Activated CD8-positive, alpha-beta memory T cell treated with anti-CD3 and anti-CD28 coated beads, Interleukin-2, amount 50 U/mL, for 1 hour (primary cell): ENCODE measurements around the gene TM9SF3.
"Not testable (repeated sequence)": the region's sequence is repeated elsewhere in the genome, so short reads cannot be mapped to it uniquely, and the experiment has no call there.

ENCODE experiments used
- DNase-seq: peaks from one replicate; pipeline ENCODE4 v3.0.0-alpha.2; 2020; ENCODE audit errors: extremely low read depth

Gene TM9SF3

DNA sequence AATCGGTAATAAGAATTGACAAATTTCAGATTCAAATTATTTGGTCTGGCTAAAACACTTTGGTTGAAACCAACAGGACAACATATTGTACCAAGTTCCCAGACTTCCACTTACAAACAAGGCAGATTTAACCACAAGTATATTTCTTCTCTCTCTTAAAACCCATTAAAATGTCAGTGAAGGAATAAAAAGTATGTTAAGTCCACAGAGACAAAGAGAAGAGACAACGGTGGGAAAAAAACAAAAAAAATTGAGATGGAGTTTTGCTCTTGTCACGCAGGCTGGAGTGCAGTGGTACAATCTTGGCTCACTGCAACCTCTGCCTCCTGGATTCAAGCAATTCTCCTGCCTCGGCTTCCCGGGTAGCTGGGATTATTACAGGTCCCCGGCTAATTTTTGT, 16.3 kb downstream of the TM9SF3 start:
- DNase-seq = no peak

DNA sequence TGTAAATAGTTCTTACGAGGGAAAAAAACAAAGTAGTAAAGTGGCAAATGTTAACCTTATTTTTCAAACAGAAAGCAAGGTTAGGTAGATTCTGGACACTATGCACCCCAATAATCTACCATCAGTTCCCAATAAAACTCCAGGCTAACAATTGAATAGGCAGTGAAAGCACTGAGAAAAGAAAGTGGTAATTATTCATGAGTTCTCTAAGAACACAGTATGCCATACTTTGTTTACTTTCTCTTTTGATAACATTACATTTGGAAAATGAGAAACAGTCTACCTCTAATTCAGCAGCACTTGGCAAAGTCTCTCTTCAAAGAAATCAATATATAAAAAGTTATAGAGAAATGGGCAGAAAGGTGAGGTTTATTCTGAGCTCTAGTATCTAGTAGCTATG, 18.4 kb downstream of the TM9SF3 start:
- DNase-seq = no peak

DNA sequence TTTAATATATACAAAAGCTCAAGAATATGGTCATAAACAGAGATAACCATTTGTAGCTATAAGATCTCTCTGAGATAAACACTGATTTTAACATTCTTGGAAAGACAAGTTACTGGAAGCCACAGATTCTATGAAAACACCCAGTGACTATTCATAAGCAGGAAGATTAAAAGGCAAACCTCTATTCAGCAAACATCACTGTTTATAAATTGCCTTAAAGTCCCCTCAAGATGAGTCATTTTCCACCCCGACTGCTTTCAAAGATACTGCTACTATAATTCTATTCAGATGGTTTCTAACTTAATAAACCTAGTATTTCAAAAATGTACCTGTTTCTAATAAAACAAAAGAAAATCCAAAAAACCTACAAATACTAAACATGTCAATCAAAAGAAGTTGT, 21.0 kb downstream of the TM9SF3 start:
- DNase-seq = no peak

DNA sequence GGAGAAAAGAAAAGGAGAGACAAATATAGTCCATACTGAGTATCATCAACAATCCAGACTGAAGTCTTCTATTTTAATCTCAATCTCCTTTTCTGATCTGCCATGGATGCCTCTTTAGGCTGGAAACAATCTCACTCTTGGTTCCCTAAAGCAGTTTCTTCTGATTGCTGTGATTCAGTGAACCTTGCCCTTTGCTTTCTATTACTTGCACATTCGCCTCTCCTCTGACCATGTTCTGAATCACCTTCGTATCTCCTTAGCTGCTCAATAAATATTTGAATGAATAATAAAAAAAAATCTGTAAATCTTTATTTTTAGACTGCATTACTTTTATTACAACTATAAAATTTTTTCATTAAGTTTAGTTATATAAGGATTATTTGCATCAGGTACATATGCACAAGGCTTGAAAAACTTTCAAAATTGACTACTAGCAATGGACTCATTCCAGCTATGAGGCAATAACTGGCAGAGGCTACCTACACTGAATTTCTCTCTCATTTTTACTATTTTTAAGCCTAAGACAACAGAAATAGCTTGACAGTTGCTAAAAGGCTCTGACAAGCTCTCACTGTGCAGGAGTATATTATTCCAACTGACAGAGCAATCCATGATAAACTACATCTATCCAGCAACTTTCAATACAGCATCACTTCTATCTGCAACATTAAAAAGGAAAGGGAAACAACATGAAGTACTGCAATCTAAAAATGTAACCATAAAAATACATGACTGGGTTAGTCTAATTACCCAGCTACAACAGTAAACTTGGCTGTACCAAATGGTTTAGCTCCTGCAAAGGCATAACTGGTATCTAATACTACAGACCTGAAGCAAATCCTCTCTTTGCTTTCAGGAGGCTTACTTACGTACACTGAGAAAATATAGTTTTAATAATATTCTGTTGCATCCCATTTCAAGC, 25.6 kb downstream of the TM9SF3 start:
- no peak for DNase-seq

DNA sequence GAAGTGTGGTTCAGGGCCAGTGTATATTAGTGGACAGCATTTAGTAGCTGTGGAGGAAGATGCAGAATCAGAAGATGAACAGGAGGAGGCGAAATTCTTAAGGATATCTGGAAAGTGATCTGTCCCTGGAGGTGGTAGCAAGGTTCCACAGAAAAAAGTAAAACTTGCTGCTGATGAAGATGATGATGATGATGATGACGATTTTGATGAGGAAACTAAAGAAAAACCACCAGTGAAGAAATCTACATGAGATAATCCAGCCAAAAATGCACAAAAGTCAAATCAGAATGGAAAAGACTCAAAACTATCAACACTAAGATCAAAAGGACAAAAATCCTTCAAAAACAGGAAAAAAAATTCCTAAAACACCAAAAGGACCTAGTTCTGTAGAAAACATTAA, 26.3 kb downstream of the TM9SF3 start:
- DNase-seq = no peak

DNA sequence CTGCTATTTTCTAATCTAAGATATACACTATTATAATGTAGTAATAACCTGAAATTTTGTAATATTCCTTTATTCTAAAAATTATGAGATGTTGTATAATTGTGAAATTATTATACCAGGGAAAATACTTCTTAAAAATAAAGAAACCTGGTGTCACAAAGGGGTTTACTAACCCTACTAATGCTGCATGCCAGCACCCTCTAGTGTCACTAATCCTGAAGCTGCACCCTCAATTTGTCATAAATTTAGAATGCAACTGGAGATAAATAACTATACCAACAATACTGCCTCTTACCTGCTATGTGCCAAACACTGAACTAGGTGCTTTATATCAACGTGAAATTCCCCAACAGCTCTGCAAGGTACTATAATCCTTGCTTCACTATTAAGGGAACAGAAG, 30.8 kb downstream of the TM9SF3 start:
- no peak for DNase-seq

DNA sequence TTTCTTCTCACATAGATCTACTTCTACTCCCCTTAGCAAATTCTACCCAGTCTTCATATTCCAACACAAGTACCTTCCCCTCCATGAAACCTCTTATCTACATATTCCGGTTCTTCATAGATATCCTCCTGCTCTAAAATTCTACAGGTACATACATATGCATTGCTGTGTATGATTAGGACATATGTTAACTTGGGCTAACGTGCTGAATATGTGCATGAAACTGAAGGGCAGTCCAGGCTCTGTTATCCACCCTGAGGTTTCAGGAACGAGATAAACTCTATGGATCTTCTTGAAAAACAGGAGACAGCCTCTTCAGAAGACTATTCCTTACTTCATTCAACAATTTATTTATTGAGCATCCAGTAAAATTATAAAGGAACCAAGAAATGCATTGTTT, 31.5 kb downstream of the TM9SF3 start:
- no peak for DNase-seq

DNA sequence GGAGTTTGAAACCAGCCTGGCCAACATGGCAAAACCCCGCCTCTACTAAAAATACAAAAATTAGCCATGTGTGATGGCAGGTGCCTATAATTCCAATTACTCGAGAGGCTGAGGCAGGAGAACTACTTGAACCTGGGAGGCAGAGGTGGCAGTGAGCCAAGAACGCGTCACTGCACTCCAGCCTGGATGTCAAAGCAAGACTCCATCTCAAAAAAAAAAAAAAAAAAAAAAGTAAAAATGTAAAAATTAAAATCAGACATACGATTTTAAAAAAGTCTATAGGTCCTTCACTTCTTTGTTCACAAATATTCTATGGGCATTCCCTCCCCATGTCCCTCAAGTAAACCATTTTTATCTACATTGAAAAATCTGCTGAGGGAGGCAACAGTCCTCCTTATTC, 38.2 kb downstream of the TM9SF3 start:
- no peak for DNase-seq

DNA sequence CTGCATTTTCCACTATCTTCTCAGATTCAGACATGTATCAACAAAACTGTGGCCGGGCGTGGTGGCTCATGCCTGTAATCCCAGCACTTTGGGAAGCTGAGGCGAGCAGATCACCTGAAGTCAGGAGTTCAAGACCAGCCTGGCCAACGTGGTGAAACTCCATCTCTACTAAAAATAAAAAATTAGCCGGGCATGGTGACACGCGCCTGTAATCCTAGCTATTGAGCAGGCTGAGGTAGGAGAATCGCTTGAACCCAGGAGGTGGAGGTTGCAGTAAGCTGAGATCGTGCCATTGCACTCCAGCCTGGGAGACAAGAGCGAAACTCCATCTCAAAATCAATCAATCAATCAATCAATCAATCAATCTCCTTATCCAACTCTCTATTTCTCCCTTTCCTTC, 41.3 kb downstream of the TM9SF3 start:
- not testable (repeated sequence) for DNase-seq

DNA sequence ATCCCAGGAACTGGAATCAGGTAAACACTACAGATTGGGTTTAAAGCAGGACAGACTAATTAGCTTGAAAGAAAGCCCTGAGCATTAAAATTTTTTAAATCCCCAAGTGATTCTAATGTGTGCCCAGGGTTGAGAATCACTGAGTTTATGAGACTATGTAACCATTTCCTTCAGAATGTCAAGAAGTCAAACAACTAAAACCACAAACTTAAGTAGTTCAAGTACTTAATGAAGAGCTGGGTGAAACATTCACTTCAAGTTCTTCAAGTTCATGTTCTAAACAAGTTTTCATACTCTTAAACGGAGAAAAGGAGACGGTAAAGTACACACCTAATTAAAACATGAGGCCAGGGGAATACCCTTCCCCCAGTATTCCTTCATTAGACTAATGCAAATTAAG, 44.9 kb downstream of the TM9SF3 start:
- no peak for DNase-seq

DNA sequence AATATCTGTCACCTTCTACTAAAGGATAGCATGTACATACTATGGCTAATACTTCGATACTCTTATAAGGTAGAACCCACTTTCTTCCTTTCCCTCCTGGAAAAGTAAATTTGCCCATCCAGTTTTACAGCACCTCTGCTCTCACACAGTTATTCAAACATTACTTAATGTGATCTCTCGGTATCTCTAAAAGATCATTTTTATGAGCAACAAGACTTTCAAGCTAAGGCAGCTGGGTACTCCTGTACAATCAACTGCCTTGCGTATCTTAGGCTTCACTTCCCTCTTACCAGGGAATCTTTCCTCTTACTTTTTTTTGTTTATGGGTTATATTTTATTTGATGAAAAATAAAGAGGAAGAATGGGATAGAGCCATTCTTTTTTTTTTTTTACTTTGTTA, 46.6 kb downstream of the TM9SF3 start:
- no peak for DNase-seq

DNA sequence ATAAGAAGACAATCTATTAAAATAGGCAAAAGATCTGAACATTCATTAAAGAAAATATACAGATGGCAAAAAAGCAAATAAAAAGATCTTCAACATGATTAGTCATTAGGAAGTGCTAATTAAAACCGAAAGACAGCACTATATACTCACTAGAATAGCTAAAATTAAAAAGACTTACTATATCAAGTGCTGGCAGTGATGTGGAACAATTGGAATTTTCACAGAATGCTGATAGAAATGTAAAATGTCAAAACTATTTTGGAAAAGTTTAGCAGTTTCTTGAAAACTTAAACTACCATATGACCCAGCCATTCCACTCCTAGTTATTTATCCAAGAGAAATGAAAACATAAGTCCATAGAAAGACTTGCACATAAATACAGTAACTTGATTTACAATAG, 48.1 kb downstream of the TM9SF3 start:
- no peak for DNase-seq

DNA sequence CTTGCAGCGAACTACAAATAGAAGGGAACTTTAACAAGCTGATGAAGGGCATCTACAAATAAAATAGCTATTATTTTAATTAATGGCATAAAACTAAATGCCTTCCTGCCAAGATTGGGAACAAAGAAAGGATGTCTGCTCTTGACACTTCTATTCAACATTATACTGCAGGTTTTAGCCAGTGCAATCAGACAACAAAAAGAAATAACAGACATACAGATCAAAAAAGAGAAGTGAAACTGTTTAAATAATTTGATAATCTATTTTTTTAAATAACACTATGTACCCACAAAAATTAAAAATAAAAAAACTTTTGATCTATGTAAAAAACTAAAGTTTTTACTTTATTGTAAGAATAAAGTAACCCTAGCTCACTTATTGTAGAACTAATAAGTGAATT, 50.7 kb downstream of the TM9SF3 start:
- no peak for DNase-seq

DNA sequence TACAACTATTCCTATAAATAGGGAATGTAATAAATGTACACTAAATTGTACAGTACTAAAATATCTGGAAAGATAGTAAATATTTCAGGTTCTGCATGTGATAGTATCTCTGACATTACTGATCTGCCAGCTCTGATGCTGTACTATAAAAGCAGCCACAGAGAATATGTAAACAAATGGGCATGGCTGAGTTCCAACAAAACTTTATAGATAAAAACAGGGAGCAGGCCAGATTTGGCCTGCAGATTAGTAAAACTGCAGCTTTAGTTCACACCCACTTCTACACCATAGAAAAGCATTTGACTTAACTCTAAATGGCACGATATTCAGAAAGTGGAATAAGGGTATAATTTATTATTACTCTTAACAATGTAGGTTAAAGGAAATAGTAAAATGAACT, 54.3 kb downstream of the TM9SF3 start:
- no peak for DNase-seq

DNA sequence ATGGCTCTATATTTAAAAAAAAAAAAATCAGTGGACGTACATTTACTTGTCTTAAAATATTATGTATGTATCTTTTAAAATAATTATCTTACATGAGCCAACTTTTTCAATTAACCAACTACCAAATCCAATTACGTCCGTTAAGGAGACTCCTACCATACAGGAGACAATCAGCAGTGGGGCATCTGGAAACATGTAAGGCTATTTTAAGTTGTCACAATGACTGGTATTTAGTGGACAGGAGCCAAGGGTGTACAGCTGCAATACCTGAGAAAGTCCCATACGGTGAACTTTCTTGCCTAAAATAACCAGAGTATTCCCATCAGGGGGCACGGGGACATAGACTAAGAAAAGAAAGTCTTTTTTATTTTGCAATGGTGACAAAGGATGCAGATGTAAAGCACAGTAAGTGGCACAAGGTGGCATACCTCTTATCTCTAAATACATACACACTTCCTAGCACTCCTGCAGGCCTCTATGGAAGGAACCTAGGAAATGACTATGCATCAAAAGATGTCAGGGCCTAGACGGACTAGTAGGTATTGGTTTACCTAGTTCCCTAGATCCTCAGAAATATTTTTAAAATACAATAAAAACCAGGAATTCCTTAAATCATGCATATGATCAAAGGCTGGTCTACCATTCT, 57.1 kb downstream of the TM9SF3 start:
- DNase-seq = no peak

DNA sequence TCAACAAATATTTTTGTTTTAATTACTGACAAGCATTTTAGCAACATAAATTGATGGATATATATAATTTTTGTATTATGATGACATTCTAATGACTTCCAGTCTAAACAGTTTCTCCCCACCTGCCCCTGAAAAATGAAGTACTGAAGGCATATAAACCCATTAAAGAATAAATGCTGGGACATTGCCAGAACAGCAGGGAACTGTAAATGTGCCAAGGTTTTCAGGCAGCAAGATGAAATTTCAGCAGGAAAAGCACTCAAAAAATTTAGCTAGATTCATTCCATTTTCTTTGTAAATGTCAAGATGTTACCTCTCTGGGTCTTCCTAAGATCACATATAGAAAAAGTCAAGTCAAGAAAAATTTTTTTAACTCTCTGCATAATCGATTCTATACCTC, 62.1 kb downstream of the TM9SF3 start:
- DNase-seq = no peak

DNA sequence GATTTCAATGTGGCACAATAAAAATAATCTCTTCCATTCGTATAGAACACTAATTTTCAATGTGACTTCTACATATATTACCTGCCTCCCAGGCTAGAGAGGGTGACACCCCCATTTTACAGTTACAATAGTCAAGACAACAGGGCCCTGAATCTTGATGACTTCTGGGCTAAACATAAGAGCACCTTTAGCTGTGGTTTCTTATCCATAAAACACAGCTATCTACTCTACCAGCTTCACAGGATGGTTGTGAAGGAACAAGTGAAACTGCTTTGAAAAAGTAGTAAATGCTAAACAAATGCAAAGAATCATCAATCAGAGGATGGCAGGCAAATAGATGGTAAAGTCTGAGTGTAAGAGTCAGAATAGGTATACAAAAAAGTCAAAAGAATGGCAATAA, 69.5 kb downstream of the TM9SF3 start:
- no peak for DNase-seq

DNA sequence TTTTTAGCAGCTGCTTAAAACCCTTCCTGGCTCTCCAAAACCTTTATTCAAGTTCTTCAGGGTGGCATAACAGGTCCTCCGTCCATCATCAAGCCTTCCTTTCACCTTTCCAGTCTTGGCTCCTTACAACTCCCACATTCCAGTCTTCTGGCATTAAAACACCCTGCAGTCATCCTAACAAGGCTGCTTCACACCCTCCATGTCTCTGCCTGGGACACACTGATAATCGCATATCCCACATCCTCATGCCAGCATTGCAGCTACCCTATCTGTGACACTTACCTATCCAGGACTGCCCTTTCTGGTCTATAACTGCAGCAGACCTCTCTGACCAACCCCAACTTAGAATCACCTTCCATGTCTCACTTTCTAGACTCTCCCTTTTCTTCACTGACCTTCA, 70.5 kb downstream of the TM9SF3 start:
- DNase-seq = no peak

DNA sequence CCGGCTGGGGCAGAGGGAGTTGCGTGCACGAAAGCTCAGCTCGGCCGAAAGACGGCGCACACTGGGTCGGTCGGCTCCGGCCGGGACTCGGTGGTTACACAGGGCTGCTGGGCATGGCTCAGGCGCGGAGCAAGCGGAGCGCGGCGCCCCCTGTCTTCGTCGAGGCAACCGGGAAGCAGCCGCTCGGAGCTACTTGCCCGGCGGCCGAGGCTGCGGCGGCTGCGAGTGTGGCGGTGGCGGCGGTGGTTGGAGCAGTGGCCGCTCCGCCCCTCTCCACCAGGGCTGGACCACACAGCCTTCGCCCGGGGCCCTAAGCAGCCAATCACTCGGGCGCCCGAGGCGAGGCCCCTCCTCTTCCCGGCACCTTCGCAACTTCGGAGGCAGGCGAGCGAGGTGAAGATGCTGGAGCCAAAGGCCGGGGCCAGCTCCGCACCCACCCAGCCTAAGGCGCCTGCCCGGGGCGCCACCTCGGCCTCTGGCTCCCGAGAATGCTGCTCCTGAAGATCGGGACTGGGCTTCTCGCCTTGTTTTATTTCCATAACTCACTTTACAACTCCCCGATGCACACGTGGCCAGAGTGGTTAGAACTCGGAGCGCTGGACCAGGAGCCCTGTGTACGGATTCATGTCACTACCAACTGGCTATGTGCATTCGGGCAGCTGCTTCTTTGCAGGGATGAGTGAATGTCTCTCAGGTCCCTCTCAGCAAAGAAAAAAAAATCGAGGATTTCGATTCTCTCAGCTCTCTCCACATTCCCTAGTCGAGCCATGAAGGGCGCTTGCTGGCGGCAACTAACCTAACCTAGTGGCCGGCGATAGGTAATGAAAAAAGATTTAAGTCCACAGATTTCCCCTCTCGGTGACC, 72.9 kb downstream of the TM9SF3 start, which contains the start of gene TLL2:
TSS of gene TLL2 (minus strand) at position 229 of the 864 bp plus-strand sequence. CDS start 241 bp downstream, outside the sequence.
- DNase-seq = peak; percentile 13

DNA sequence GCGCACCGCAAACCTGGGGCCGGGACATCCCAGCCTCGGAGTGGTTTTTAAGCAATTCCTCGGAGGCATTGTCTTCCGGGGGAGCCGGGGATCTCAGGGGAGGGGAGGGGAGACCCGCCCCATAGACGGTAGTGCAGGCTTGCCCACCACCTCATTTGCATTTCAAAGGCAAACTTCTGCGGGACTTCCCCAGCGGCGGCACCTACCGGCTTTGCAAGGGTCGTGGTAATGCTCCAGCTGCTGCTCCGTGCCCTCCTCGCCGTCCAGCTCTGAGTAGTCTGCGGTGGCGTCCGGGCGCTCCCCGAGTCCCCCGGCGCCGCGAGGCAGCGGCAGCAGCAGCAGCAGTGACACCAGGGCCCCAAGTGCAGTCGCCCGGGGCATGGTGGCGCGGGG, 73.5 kb downstream of the TM9SF3 start:
- no peak for DNase-seq

DNA sequence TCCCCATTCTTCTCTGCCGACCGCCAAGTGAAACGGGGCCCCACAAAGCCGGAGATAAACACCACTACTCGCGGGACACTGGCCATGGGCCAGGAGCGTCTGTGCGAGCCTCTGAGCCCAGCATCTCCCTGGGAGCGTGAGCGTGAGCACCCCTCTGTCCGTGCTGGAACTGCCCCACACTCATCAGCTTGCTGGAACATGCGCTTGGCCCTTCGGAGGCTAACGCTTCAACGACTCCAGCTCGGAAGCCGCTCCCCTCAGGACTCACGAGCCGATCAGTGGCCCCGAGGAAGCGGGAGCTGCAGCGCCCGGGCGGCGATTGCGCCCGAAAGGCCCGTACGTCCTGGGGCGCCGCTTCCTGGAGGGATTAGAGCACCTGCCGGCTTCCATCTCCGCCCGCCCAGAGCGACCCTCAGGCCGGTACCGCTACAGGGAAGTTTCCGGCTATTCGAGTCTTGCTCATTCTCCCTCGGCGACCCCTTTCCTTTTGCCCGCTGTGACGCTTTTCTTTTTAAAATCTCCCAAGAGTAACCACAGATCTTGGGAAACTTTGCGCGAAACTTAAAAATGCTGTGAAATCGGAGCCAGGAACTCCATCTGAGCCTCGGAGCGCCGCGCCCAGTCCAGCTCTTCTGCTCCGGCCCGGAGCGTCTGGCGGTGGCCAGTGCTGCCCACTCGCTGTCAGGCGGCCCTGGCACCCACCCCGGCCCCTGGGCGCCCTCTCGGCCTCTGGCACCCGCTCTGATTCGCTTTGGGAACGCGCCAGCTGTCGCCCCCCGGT, 74.1 kb downstream of the TM9SF3 start:
- no peak for DNase-seq
